Vagina (tissue), 2 donors: Measurements from ENCODE around the gene LTB4R2. TPM values are rescaled to one million over a fixed set of nuclear protein-coding genes. Genes with fewer than 3 reads are reported as not detected.

ENCODE experiments used
- DNase-seq, 2 donors: peaks; one replicate each; pipeline ENCODE4 v3.0.0-alpha.2; 2017; ENCODE audit errors: extremely low spot score in 2 of 2
- H3K27ac ChIP-seq: fragments of 200-600 bp; sonication (generic); one replicate; pipeline ENCODE4 v1.5.1; 2019
- H3K27me3 ChIP-seq: fragments of 200-600 bp; sonication (generic); one replicate; pipeline ENCODE4 v1.5.1; 2019
- H3K36me3 ChIP-seq, 2 donors: fragments of 200-600 bp; sonication (generic); one replicate each; pipeline ENCODE4 v1.5.1; 2017 to 2019
- H3K4me1 ChIP-seq: fragments of 200-600 bp; sonication (generic); one replicate; pipeline ENCODE4 v1.5.1; 2019
- H3K4me3 ChIP-seq, 2 donors: fragments of 200-600 bp; sonication (generic); 1 replicate in 1 of 2; 2 replicates in 1 of 2; pipeline ENCODE4 v1.5.1; 2016 to 2019
- H3K9me3 ChIP-seq: fragments of 200-600 bp; sonication (generic); one replicate; pipeline ENCODE4 v1.5.1; 2019
- POLR2A ChIP-seq, 2 donors: fragments of 450-650 bp; IDR thresholded peaks; one replicate each; pipeline ENCODE4 v1.6.1; 2017; ENCODE audit warnings: antibody characterized with exemption in 2 of 2, mild to moderate bottlenecking in 2 of 2, moderate library complexity in 2 of 2
- POLR2AphosphoS5 ChIP-seq, 2 donors: sonication (generic); formaldehyde crosslinking; IDR thresholded peaks; one replicate each; pipeline ENCODE4 v1.9.0; 2017; ENCODE audit warnings: antibody characterized with exemption in 2 of 2, mild to moderate bottlenecking in 2 of 2, low read depth in 1 of 2; ENCODE audit not compliant: insufficient read depth in 1 of 2
- intact Hi-C: fragments of 100-400 bp; cut with DNase I; formaldehyde crosslinking; loops from one replicate; pipeline ENCODE4 v1.15.1; 2023
- total RNA-seq: library from RNA; depleted of rRNA; stranded (reverse); fragments of >200 nt; gene quantifications from one replicate; pipeline ENCODE4 v1.2.3, GENCODE V29; 2016
- TF ChIP-seq, protein P1 (sequence below), 3 experiments: fragments of 450-650 bp in 2 of 3; fragments of 200-600 bp in 1 of 3; sonication (generic) in 1 of 3; IDR thresholded peaks; one replicate each; pipeline ENCODE4 v1.5.1; 2017 to 2019; ENCODE audit warnings: antibody characterized with exemption in 3 of 3, mild to moderate bottlenecking in 2 of 3, moderate library complexity in 2 of 3

LTB4R2 gene
- total RNA-seq, 1 donor from 2014 or later, result 66.5 TPM

GRCh38 chr14:24281636-24282035 is 28.3 kb upstream of the LTB4R2 start:
- intact Hi-C loops, result no loop called here
- peaks cover 13% of the 10 kb centered on the region for H3K4me1 ChIP-seq
- no peak for DNase-seq

GRCh38 chr14:24282736-24283135 is 27.2 kb upstream of the LTB4R2 start:
- no peak for DNase-seq
- Histone ChIP-seq H3K4me1 (peaks cover 13% of the 10 kb centered on the region), H3K36me3 (no peaks in the 10 kb centered on the region), H3K9me3 (no peaks in the 10 kb centered on the region), H3K27ac (no peak overlapping the region), H3K27me3 (no peaks in the 10 kb centered on the region), H3K4me3 (no peak overlapping the region)
- TF ChIP-seq POLR2A (IDR thresholded peaks at IDR 0.05) (no peak), POLR2AphosphoS5 (IDR thresholded peaks at IDR 0.05; ENCODE audit: insufficient read depth in 1 of 2, low read depth in 1 of 2) (no peak)
- TF ChIP-seq, protein P1, sequence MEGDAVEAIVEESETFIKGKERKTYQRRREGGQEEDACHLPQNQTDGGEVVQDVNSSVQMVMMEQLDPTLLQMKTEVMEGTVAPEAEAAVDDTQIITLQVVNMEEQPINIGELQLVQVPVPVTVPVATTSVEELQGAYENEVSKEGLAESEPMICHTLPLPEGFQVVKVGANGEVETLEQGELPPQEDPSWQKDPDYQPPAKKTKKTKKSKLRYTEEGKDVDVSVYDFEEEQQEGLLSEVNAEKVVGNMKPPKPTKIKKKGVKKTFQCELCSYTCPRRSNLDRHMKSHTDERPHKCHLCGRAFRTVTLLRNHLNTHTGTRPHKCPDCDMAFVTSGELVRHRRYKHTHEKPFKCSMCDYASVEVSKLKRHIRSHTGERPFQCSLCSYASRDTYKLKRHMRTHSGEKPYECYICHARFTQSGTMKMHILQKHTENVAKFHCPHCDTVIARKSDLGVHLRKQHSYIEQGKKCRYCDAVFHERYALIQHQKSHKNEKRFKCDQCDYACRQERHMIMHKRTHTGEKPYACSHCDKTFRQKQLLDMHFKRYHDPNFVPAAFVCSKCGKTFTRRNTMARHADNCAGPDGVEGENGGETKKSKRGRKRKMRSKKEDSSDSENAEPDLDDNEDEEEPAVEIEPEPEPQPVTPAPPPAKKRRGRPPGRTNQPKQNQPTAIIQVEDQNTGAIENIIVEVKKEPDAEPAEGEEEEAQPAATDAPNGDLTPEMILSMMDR (IDR thresholded peaks at IDR 0.05), result no peak
- intact Hi-C loops, result no loop called here

More at GRCh38 chr14:24281636-24282035, 28.3 kb upstream of the LTB4R2 start:
- H3K4me3 ChIP-seq, result no peak overlapping the region
- no peaks in the 10 kb centered on the region for H3K9me3 ChIP-seq
- no peaks in the 10 kb centered on the region for H3K36me3 ChIP-seq
- H3K27me3 ChIP-seq, result no peaks in the 10 kb centered on the region
- H3K27ac ChIP-seq, result no peak overlapping the region
- TF ChIP-seq POLR2A (IDR thresholded peaks at IDR 0.05) (no peak), POLR2AphosphoS5 (IDR thresholded peaks at IDR 0.05; ENCODE audit: insufficient read depth in 1 of 2, low read depth in 1 of 2) (no peak)
- TF ChIP-seq, protein P1 (IDR thresholded peaks at IDR 0.05), result no peak

- H3K4me1 ChIP-seq, result peaks cover 11% of the 10 kb centered on the region
- TF ChIP-seq POLR2A (IDR thresholded peaks at IDR 0.05), result no peak
- H3K27me3 ChIP-seq, result no peaks in the 10 kb centered on the region
- H3K36me3 ChIP-seq, result no peaks in the 10 kb centered on the region
- no peaks in the 10 kb centered on the region for H3K9me3 ChIP-seq
- no peak overlapping the region for H3K4me3 ChIP-seq
- DNase-seq, result no peak
- H3K27ac ChIP-seq, result no peak overlapping the region
- intact Hi-C loops, result no loop called here
Measured at GRCh38 chr14:24283796-24284460, 26.0 kb upstream of the LTB4R2 start.

DNA sequence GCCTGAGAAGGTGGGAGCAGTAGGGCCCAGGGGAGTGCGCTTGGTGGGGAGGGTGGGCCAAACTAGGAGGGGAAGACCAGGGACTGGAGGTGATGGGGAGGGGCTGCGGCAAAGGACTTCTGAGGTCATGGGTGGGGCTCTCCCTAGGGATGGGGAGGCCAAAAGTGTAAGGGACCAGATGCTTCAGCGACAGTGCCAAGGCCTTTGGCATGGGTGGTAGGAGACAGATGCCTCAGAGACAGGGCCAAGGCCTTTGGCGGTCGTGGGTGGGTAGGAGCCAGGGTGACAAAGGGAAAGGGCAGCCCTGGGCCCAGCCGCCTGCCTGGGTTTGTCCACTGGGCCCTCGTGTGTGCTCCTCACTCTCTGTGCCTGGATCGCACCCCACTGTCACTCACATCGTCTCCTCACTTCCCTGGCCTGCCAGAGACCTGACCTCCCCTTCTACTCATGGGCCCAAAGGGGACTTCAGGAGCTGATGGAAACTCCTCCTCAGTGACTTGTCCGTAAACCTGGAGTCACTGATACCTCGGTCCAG is 25.4 kb upstream of the LTB4R2 start:
- TF ChIP-seq POLR2AphosphoS5 (IDR thresholded peaks at IDR 0.05; ENCODE audit: insufficient read depth in 1 of 2, low read depth in 1 of 2) (no peak), POLR2A (IDR thresholded peaks at IDR 0.05) (no peak)
- TF ChIP-seq, protein P1 (IDR thresholded peaks at IDR 0.05), result no peak
- H3K4me1 ChIP-seq, result peaks cover 6% of the 10 kb centered on the region
- intact Hi-C loops, result no loop called here

DNA sequence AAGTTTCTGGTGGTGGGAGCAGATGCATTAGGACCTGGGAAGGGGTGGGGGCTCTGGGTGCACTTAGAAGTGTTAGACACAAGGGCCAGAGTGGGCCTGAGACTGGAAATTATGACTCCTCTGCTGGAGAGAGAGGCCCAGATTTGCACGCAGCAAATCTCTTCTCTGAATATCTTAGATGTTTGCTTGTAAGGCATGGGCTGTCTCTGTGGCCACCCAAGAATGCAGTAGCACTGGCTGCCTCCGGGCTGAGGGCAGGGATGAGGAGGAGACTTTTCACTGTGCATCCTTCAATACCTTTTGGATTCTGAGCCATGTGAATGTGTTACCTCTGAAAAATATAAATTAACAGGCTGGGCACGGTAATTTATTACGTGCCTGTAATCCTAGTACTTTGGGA is 24.6 kb upstream of the LTB4R2 start:
- no peaks in the 10 kb centered on the region for H3K27me3 ChIP-seq
- intact Hi-C loops, result no loop called here
- H3K4me3 ChIP-seq, result no peak overlapping the region
- no peaks in the 10 kb centered on the region for H3K9me3 ChIP-seq
- no peak for DNase-seq
- TF ChIP-seq, protein P1 (IDR thresholded peaks at IDR 0.05), result no peak
- TF ChIP-seq POLR2AphosphoS5 (IDR thresholded peaks at IDR 0.05; ENCODE audit: insufficient read depth in 1 of 2, low read depth in 1 of 2) (no peak), POLR2A (IDR thresholded peaks at IDR 0.05) (no peak)
- H3K36me3 ChIP-seq, result peaks cover 0 to 8% of the 10 kb centered on the region in 2 donors
- peaks cover 6% of the 10 kb centered on the region for H3K4me1 ChIP-seq
- H3K27ac ChIP-seq, result no peak overlapping the region

More for the DNA sequence above, 25.4 kb upstream of the LTB4R2 start:
- H3K4me3 ChIP-seq, result no peak overlapping the region
- H3K27me3 ChIP-seq, result no peaks in the 10 kb centered on the region
- peaks cover 0 to under 1% of the 10 kb centered on the region in 2 donors for H3K36me3 ChIP-seq
- no peak for DNase-seq
- H3K9me3 ChIP-seq, result no peaks in the 10 kb centered on the region
- no peak overlapping the region for H3K27ac ChIP-seq
